ENCODE results near the gene FAM227B.
"Not testable (repeated sequence)": the region's sequence is repeated elsewhere in the genome, so short reads cannot be mapped to it uniquely, and the experiment has no call there.

Gene FAM227B

DNA sequence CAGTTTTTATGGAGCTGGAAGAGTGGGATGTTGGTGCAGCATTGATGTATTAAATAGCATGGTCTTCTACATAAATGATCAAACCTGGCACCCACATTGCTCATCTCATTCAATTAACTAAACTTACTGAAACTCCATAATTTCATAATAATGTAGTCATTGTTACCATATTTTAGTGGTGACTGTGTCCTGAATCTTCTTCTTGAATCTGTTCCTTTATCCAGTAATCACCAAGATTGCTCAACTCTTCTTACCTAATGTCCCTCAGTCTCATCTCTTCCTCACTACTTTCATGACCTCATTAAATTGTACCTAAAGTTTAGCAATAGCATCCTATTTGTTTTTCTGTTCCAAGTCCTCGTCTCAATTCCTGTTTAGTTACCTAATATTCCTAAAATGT, 127.8 kb downstream of the FAM227B start:
- DNase-seq (ENCODE audit: low read depth): no peak

DNA sequence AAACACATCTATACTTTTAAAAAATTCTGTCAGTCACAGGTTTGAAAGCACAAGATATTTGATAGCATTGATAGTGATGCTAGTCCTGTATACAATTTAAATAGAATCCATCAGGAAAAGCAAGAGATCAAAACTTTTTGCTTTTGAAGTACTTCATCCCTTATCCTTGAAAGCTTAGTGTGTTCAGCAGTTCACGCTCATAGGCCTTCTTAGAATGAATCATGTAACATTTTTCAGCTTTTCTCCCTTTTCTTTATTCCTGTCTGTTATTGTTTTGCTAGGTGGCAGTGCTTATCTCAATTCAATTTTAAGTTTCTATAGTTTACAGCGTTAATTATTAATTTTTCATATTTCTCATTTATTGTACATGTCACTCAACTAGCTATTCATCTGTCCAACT, 128.5 kb downstream of the FAM227B start:
- no peak for DNase-seq (ENCODE audit: low read depth)

DNA sequence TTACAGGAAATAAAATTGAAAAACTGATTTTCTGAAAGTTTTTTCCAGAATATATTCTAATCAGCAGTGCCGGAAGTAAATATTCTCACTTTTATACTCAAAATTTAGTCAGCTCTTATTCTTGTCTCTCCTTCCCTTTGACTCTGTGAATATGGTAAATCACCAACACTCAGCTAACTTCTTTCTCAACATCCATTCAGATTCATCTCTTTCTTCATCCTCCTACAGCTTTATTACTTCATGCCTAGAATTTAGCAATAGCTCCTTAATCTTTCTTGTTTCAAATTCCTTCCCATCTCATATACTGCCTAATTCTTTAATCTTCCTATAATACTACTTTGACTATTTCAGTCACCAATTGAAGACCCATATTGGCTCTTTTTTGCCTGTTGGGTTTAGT, 129.7 kb downstream of the FAM227B start:
- DNase-seq (ENCODE audit: low read depth): no peak

- not testable (repeated sequence) for DNase-seq (ENCODE audit: low read depth)
Measured at GRCh38 chr15:49485401-49485800, 135.2 kb downstream of the FAM227B start.

GRCh38 chr15:49478982-49479381, 141.6 kb downstream of the FAM227B start:
- DNase-seq (ENCODE audit: low read depth): not testable (repeated sequence)

- DNase-seq (ENCODE audit: low read depth): not testable (repeated sequence)
Measured at GRCh38 chr15:49478021-49478420, 142.6 kb downstream of the FAM227B start.

- no peak for DNase-seq (ENCODE audit: low read depth)
Measured at GRCh38 chr15:49473031-49473430, 147.6 kb downstream of the FAM227B start.

- DNase-seq (ENCODE audit: low read depth): no peak
Measured at GRCh38 chr15:49472338-49472737, 148.3 kb downstream of the FAM227B start.

DNA sequence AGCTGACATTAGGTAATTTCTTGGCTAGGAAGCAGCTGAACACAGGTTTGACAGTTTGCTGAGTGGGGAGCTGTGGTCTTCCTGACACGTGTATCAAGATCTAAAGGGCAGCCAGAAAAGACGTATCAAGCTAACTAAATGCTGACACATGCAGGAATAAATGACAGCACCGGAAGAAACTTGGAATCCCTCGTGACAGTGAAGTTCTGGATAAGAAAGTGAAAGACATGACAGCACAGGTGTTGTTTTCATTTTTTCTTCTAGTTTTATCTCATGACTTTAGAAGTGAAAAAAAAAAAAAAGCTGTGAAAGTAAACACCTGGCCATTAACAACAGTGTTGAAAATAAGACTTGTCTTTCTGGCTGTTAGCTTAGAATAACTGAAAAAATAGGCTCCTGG, 148.9 kb downstream of the FAM227B start:
- DNase-seq (ENCODE audit: low read depth): no peak

DNA sequence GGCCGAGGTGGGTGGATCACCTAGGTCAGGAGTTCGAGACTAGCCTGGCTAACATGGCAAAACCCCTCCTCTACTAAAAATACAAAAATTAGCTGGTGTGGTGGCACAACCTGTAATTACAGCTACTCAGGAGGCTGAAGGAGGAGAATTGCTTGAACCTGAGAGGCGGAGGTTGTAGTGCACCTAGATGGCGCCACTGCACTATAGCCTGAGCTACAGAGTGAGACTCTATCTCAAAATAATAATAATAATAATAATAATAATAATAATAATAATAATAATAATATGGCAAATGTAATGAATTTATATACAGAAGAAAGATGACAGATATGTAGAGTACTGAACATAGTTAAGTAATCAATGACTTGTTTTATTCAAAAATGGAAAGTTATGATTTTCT, 149.4 kb downstream of the FAM227B start:
- not testable (repeated sequence) for DNase-seq (ENCODE audit: low read depth)

DNA sequence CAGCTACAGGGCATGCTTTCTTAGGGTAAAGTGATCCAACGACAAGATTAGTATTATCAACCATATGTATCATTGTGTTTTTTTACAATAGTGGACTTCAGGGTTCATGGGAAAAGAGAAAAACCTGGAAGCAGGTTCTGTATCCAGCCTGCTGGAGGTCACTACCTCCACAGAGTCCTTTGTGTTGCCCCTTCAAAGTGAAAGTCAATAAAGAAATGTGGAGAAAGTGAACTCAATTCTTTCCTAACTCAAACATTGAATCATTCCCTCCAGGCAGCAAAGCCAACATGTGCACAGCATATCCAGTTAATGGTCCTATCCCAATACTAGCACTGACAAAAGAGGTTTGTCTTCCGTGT, 152.2 kb downstream of the FAM227B start:
- no peak for DNase-seq (ENCODE audit: low read depth)

DNA sequence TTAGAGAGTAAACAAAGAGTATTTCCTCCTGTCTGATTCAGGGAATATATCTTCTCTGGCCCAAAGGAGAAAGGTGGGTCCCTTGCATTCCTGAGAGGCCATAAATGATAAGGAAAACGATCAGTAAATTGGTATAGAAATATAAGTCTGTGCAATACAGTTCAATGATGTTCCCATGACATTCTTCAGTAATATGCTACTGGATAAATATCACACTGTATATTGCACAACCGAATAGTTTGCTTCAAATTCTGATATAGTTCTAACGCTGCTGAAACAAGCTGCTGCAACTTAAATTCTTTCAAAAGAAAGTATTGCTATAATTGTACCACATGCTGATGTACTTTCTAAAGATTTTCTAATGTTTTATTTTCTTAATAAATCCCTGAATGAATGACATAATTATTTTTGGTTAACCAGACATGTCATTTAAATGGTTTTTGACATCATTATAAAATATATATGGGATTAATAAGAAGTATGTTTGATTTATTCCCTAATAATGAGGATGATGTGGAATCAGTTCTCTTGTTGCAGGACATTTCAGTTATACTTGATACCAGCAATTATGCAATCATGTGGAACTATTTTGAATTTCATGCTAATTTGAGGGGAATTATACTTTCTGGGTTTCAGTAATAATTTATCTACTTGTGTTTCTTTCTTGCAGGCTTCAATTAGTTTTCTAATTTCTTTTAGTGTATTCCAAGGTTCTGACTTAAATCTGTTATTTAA, 152.7 kb downstream of the FAM227B start:
- DNase-seq (ENCODE audit: low read depth): no peak

- DNase-seq (ENCODE audit: low read depth): no peak
Measured at GRCh38 chr15:49466119-49466518, 154.5 kb downstream of the FAM227B start.

DNA sequence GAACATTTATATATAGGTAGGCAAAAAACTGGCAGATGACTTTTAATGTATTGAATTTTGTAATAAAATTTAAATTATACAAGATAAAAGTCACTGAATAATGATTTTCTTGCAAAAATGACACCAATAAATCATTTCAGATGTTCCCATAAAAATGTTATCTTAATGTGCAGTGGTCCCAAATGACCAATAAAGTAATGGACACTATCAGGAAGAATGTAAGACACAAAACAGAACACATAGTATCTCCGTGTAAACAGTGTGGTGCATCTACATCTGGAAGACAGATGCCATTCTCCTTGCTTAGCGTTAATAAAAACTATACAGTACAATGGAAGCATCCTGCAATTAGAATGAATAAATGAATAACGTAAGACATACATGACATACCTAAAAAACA, 156.1 kb downstream of the FAM227B start:
- DNase-seq (ENCODE audit: low read depth): no peak

DNA sequence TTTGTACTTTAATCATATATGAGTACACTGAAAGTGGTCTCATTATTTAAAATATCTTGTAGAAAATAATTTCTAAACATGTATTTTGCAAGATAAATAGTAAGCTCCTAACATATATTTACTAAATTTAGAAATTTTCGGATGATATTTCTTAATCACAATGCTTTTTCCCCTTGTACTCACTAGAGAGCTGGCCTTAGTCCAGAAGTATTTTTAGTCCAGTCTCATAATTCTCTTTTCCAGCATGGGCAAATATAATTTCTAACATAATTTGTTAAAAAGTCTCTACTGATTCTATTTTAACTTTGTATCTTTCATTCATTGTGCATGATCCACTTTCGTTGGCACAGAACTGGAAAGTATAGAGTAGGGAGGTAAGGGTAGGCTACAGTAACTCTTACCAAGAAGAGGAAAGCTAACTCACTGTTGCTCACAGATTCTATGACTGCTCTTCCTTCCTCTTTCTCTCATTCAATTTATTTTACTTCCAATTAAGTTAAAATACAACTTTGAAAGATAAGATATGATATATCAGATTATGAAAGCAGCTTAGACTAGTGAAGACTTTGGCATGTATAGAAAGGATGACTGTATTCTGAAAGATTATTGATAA, 158.3 kb downstream of the FAM227B start:
- DNase-seq (ENCODE audit: low read depth): no peak

DNA sequence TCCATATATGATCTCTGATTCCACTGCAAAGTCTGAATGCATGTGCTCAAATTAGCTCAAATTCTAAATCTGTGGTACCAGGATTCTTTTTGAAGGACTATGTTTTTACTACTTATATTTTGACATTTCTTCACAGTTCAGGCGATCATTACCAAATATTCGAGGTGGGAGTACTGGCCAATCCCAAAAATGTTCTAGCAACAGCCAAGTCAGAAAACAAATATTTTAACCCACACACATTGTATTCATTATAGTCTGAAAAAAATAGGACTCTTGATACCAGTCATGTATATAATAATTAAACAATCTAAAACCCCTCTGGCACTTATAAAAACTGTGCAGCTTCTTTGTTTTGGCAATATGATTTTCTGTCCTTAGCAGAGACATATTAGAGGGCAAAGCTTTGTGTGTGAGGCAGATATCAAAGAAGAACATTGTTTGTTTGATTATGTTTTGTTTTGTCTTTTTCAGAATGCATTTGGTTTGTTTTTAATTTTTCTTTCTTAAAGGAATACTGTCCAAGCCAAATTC, 160.1 kb downstream of the FAM227B start:
- no peak for DNase-seq (ENCODE audit: low read depth)

DNA sequence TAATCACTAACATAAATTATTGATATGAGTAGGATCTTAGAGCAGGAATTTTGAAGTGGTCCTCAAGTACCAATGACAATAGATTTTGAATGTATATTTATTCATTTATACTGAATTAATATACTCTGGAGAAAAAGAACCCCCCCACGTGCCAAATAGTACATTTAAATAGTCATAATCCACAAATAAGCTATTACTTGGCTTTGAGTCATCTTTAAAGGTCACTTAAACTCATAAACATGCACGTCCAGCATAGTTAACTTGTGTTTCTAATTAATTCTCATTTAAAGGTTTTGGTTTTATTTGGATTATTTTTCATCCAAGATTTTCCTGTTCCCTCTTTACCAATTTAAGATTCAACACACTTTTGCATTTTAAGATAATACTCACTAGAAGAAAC, 162.5 kb downstream of the FAM227B start:
- no peak for DNase-seq (ENCODE audit: low read depth)

GRCh38 chr15:49456166-49456565, 164.5 kb downstream of the FAM227B start:
- no peak for DNase-seq (ENCODE audit: low read depth)

DNA sequence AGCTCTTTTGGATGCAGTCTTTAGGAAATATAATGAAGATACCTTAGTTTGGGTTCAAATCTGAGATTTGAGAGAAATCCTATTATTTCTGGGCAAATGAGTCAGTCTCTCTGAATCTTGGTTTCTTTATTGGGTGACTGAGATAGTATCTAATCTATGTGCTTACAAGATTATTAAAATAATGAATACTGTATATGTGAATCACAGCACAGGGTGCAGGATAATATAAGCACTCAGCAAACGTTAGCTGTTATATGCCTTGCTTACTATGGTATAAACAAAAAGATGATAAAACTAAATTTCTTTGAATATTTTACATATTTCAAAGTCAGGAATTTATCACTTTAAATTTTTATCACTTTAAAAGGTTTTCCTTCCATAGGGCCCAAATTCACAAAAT, 168.0 kb downstream of the FAM227B start:
- no peak for DNase-seq (ENCODE audit: low read depth)

DNA sequence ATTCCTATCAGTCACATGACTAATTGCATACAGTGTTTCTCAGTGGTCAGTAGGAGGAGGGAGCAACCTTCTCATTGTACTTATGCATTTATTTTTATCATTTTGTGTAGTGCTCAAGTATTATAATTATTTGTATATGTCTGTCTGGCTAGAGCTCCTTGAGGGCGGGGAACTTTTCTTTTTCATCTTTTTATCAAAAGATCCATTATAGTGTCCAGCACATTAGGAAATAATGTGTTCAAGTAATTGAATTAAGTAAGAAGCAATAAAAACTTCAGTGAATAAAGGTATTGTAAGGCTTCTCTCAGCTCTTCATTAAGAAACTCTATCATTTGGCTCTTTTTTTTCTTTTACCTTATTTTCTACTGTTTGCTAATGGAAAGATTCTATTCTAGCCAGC, 178.8 kb downstream of the FAM227B start:
- no peak for DNase-seq (ENCODE audit: low read depth)

- DNase-seq (ENCODE audit: low read depth): no peak
Measured at GRCh38 chr15:49441356-49441755, 179.3 kb downstream of the FAM227B start.

GRCh38 chr15:49439678-49440395, 180.8 kb downstream of the FAM227B start:
- DNase-seq (ENCODE audit: low read depth): no peak

- DNase-seq (ENCODE audit: low read depth): no peak
Measured at GRCh38 chr15:49438962-49439631, 181.5 kb downstream of the FAM227B start.
